Activated CD8-positive, alpha-beta memory T cell treated with anti-CD3 and anti-CD28 coated beads, Interleukin-2, amount 50 U/mL, for 48 hours (primary cell): ENCODE data around the gene IZUMO4.

Experiments used
- DNase-seq: peaks from one replicate; pipeline ENCODE4 v3.0.0-alpha.2; 2020

The IZUMO4 gene

DNA sequence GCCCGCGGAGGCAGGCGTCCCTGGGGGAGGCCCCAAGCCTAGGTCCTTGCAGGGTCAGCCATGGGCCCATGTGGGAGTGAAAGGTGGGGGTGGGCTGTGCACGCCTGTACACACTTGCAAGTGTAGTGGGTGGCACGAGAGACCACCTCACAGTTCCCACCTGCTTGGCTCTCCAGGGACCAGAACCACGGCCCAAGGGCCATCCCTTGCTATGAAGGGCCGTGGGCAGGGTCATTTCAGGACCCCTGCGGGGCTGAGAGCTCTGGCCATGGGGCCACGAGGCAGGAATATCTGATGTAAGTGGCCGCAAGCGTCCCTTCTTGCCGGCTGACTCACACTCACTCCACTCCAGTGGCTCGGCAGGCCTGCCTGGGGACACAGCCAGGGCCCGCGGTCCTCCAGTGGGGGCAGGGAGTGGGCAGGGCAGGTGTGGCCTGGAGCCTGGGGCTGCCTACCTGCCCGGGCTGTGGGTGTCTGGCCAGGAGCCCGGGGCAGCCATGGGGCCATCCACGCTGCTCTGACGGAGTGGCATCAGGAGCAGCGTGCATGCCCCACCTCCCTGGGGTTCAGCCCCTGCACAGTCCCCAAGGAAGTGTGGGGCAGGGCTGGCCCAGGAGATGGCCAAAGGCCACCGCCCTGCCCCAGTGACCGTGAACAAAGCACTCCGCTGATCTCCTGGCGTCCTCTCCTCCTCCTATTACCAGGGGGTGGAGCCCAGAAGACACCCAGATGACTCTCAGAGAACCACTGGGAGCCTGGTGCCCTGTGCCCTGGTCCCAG, 37.1 kb upstream of the IZUMO4 start:
- peak; percentile 56 for DNase-seq

DNA sequence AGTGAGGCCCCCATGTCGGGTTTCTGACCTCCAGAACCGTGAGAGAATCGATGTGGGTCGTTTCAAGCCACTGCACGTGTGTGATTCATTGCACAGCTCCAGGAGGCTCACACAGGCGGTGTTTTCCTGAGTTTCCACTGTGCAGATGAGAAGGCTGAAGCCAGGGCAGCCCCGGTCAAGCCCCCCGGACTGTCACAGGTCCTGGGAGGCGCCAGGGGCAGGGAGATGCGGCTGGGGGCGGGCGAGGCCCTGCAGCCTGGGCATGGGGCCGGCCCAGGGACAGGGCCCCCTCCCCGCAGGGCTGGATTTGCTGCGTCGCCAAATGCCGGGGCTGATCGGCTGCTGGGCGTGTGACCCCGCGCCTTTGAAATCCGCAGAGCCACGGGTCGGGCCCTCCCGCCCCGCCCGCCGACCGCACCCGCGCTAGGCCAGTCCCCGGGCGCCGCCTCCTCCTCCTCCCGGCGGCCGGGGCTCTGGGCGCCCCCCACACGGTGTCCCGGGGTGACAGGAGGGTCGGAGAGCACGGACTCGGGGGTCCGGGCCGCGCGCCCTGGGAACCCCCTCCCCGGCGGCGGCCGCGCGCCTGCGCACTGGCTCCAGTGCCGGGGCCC, 35.7 kb upstream of the IZUMO4 start:
- peak; percentile 79 for DNase-seq

DNA sequence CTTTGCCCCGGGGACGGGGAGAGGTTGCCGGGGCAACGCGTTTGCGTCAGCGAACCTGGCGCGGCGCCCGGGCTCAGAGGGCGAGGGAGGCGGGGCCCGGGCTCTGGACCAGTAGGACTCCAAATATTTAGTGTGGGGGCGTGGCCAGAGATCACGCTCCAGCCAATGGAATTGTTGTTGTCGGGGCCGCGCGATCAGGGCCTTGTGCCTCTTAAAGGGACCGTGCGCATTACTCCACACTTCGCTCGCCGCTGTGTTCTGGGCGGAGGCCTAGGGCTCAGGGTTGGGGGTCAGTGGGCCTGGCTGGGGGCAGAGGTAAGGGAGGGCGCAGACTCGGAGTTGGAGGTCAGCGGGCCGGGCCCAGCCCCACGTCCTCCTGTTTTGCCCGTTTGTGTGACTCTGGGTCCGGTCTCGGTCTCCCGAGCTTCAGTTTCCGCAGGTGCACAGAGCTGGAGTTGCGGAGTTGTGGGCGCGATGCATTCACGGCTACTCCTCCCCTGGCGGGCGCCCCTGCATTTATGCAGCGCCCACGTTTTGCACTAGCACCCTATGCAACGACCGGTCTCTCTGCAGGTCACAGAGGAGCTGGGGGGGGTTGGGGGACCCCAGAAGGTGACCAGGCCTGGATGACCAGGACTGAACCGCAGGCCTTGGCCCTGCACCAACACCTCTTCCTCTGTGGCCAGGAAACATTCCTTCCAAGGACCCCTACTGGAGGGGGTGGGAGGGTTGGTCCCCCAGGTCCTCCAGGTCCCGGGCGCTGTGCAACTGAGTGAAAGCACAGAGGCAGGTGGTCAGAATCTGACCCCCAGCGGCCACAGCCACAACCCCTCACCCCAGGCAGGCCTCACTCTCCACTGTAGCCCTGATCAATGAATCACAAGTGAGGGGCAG, 35.0 kb upstream of the IZUMO4 start:
- DNase-seq, result peak; percentile 100

DNA sequence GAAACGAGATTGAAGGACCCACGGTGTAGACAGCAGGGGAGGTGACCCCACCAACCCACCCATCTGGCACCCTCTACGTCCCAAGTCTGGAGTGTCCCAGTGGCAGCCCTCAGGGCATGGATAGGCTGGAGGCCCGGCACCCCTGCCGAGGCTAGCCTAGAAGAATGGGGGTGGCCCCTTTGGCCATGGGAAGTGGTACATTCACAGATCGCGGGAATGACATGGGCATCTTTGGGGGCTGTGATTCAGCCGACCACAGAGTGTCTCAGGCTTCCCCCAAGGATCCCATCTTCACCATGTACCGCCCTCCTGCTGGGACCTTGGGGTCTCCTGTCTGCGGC, 34.4 kb upstream of the IZUMO4 start:
- peak; percentile 55 for DNase-seq

DNA sequence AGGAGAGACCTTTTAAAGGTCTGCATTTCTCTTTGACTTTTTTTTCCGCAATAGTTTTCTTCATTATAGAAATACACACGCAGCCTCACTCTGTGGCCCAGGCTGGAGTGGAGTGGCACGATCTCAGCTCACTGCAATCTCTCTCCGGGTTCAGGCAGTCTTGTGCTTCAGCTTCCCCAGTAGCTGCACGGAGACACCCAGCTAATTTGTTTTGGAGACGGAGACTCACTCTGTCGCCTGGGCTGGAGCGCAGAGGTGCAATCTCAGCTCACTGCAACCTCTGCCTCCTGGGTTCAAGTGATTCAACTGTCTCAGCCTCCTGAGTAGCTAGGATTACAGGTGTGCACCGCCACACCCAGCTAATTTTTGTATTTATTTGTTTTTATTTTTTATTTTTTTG, 33.9 kb upstream of the IZUMO4 start:
- DNase-seq, result no peak

DNA sequence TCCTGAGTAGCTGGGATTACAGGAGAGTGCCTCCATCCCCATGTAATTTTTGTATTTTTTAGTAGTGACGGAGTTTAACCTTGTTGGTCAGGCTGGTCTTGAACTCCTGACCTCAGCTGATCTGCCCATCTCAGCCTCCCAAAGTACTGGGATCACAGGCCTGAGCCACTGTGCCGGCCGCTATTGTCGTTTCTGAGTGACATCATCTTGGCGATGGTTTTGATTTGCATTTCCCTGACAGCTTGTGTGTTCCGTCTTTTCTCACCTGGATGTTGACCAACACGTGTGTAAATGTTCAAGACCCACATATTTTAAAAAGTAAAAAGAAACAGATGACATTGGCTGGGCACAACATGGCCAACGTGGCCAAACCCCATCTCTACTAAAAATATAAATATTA, 32.9 kb upstream of the IZUMO4 start:
- no peak for DNase-seq

DNA sequence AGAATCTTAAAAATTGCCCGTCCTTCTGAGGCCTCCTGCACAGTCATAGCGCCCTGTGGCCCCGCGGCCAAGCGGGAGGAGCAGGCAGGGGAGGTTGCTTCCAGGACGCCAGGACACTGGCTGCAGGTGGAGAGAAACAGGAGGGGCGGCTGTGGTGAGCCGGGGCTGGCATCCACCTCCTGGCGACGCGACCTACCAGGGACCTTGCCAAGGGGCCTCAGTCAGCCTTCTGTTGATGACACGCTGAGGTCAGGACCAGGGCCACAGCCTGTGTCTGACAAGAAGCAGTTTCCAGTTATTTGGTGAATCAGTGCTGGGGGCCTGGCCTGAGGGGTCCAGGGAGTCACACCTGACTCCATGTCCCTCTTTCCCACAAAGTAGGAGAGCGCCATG, 32.3 kb upstream of the IZUMO4 start:
- peak; percentile 49 for DNase-seq

DNA sequence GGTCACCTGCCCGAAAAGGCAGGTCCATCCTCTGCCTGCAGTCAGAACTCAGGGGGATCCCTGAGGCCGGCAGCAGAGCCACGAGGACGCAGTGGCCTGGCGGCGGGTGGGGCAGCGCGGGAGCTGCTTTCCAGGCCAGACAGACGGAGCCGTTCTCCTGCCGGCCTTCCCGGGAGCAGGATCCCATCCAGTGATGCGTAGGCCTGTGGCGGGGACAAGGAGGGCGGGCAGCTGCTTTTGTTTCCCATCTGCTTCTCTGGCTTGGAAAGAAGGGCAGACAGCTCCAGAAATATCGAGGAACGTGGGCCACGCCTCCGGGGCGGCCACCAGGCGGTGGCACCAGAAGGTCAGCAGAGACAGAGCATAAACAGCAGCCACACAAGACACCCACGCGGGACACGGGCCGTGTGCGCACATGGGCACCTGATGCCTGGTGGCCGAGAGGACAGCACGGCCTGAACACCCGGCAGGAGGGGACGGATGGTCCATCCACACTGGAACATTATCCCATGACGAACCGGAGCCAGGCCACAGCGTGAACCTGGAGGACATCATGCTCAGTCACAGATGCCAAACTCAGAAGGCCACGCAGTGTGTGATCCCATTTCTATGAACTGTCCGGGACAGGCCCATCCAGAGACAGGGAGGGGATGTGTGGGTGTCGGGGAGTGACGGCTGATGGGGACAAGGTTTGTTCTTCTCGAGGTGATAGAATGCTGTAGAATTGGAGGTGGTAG, 31.8 kb upstream of the IZUMO4 start:
- no peak for DNase-seq

DNA sequence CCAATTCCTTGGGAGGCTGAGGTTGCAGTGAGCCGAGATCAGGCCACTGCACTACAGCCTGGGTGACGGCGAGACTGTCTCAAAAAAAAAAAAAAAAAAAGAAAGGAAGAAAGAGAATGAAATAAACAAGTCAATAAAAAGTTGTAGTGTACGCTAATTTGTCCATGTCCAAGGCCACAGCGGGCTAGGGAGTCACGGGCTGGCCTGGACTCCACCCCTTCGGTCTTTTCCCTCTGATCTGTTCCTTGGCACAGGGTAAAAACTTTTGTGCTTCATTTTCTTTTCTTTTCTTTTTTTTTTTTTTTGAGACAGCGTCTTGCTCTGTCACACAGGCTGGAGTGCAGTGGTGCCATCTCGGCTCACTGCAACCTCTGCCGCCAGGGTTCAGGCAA, 26.3 kb upstream of the IZUMO4 start:
- no peak for DNase-seq

DNA sequence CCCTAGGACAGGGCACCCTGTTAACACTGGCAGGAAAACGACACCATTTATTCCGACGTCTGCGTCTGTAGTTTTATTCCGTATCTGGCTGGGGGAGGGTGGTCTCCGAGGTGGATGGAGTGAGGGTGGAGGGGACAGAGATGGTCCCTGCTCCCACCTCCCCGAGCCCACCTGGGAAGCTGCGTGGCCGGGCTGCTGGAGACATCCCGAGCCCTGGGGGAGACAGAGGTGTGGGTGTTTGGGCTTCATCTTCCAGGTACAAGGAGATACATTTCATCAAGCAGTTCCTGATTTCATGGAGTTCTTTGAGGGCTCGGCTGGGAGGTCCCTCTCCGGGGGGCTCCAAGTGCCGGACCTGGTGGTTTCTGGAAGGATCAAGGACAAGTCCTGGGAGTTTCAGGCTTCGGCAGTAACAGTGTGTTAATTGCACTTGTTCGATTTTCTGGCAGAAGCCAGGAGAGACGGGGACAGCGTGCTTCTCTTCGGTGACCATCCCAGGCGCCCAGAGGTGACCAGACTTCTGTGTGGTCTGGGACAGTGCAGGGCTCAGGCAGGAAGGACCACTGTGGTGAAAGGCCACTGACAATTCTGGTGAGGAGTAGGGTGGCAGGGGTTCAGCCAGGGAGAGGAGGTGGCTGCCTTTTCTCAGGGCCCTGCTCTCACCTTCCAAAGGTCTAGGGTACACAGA, 25.6 kb upstream of the IZUMO4 start:
- no peak for DNase-seq

DNA sequence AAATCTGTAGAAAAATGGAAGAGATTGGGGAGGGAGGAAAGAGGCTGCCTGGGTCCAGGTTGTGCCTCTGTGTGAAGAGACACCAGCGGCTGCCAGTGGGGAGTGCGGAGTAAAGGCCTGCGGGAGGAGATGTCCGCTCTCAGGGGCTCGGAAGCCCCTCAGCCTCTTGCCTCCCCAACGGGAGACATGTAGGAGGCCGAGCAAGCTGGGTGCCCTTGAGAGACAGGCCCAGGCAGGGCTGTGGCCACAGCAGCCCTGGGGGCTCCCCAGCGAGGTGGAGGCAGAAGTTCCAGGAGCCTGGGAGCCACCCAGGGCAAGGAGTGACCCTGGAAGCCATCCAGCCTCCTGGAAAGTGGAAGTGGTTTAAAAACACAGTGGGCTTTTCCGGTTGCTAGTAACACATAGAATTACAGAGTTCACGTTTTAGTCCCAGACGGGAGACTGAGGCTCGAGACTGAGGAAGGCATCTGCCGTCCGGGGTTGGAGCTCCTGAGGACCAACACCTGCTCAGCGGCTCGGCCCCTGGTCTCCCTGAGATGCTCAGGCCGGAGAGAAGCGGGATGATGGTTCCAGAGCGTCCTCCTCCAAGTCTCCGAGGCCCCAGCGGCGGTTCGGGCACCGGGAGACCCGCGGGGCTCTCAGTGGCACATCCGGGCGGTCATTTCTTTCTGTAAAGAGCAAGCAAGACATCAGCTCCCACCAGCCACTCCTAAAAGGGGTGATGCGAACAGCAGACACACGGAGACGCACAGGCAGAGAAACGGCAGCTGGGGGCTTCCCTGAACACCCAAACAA, 23.8 kb upstream of the IZUMO4 start:
- DNase-seq, result no peak

DNA sequence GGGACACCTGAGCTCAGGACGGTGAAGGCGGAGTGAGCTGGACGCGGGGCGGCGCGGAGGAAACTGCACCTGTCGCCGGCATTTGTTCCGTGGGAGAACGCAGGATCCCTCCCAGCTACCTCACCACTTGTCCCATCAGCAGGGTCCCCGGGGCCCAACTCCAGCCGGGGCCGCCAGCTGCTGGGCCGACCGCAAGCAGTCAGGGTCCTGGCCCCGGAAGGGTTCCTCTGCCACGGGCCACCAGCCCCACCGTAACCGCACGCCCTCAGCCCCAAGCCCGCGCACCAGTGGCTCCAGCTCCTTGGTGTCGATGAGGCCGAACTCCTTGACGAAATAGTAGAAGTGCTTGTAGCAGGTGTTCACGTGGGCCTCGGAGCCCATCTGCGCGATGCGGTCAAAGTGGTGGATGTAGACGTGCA, 20.2 kb upstream of the IZUMO4 start:
- no peak for DNase-seq

DNA sequence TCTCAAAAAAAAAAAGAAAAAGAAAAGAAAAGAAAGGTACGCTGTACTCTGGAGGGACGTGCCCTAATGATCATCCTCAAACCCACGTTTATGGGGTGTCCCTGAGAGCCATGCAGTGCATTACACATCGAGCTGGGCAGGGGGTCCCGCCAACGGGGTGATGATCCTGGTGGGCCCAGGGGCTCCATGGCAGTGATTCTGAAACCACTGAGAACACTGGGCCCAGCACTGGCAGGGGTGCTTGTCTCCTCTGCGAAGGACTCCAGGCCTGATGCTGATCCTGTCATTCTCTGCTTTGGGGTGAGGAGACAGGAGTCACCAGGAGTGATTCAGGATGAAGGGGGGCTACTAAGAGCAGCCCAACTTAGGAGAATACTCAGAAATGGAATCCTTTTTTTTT, 19.3 kb upstream of the IZUMO4 start:
- DNase-seq, result no peak

DNA sequence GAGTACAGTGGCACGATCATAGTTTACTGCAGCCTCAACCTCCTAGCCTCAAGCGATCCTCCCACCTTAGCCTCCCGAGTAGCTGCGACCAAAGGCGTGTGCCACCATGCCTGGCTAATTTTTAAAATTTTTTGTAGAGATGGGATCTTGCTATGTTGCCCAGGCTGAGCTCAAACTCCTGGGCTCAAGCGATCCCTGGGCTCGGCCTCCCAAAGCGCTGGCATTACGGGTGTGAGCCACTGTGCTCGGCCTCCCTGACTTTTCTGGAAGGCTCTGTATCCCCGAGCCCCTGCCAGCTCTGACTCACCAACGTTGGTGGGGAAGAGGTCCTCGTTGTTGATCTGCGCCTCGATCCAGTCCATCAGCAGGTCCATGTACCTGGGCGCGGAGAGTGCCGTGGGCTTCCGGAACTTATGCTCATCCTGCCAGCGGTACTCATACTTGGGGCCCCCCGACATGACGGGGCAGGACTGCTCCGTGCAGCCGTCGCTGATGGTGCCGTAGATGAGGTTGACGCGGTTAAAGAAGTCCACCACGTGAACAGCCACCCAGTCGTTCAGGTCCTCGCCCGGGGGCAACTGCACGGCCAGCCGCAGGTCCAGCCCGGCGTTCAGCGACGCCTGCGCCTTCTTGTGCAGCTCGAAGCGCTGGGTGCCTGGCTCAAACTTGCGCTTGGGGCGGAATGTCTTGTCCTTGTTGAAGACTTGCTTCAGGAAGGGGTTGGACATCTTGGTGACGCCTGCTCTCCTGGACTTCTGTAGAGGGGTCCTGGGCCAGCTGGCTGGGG, 18.7 kb upstream of the IZUMO4 start:
- no peak for DNase-seq

DNA sequence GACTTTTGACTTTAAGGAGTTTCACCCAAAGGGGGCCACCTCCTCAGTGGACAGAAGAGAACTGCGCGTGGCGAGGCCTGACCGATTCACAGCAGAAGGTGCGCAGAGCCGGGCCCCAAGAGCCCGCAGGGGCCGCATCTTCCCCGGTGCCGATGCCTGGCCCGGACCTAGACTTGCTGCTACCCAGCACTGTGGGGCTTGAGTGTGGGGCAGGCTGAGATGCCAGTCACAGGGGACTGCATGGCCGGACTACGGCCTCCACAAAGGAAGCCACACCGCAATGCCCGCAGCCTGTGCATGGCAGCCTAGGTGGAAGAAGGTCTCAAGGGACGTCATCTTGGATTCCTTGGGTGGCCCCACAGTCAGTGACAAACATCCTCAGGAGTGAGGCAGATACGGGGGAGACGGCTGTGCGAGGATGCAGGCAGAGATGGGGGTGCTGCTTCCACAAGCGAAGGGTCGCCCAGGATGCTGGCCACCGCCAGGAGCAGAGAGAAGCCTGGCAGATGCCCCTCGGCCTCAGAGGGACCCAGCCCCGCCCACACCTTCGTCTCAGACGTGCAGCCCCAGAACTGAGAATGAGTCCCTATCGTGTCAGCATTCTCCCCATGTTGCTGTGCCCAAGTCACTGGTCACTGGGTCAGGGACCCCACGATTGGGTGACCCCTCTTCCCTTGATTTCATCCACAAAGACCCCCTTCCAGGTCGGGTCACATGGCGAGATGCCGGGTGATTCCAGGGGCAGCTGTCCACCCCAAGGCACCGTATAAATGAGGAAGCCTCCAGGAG, 17.4 kb upstream of the IZUMO4 start:
- DNase-seq, result no peak

DNA sequence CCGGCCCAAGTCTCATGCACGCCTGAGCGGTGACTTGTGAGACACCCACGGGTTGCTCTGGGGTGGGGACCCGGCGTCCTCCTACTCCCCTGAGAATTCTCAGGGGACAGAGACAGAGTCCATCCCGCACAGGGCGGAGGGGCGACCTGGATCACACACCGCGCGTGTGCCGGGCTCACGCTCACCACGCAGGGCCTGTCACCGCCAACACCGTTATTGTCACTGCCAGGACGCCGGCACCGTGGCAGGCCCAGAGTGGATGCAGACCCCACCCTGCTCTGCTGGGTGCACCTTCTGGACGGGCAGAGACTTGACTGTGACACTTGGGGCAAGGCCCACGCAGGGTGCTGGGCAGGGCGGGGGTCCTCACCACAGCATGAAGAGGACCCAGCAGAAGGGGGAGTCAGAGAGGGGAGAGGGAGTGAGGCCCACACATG, 16.8 kb upstream of the IZUMO4 start:
- DNase-seq, result no peak

DNA sequence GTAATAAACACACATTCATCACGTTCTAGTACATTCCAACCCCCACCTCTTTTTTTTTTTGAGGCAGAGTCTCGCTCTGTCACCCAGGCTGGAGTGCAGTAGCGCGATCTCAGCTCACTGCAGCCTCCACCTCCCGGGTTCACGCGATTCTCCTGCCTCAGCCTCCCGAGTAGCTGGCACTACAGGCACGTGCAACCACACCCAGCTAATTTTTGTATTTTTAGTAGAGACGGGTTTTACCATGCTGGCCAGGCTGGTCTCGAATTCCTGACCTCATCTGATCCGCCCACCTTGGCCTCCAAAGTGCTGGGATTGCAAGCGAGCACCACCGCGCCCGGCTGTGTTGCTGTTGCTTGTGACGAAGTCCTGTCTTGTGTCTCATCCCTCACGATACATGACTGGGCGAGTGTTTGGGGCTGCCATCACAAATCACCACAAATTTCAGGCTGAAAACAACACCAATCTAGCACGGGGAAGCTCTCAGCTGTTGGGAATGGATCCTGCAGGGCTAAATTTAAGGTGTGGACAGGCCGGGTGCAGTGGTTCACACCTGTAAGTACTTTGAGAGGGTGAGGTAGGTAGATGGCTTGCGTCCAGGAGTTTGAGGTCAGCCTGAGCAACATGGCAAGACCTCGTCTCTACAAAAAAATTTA, 16.3 kb upstream of the IZUMO4 start:
- DNase-seq, result no peak

DNA sequence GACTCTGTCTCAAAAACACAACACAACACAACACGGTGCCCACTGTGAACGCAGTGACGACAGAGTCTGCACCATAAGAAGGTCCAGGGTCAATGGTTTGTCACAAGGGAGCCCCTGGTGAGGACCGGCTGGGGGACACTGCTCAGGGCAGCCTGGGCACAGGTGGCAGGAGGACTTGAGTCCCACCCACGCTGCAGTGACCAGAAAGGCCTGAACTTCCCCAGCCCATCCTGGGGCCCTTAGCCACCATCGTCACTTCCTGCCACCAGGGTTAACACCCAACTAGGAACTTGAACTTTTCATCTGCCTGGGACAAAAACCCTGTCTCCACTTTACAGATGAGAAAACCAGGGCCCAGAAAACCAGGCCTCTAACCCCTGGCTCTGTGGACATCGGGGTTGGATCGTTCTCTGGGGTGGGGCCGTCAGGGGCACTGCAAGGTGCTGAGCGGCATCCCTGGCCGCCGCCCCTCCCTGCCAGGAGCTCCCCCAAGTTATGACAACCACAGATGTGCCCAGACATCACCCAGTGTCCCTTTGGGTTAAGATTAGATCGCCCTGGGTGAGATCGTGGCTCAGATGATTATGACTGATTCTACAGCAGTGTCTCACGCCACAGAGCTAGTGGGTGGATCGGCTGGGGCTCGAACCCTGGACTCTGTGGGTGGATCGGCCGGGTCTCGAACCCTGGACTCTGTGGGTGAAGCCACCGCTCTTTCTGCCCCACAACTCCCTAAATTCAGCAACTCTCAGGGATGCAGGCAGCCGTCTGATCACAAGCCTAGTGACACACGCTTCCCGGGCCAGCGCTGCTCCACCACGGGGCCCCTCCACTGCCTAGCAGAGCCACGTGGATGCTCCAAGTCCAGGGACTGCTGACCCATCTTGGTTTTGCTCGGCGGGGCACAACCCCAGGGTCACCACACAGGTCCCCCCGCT, 14.6 kb upstream of the IZUMO4 start:
- DNase-seq, result peak; percentile 75
